Measurements from ENCODE around the gene KCNMB1. TPM values are rescaled to one million over a fixed set of nuclear protein-coding genes. Genes with fewer than 3 reads are reported as not detected.
A peak's percentile ranks its signal among the peaks of the same experiment; 100 is the strongest.

Gene KCNMB1
- total RNA-seq, 1 donor from 2014 or later = 4.9 TPM

DNA sequence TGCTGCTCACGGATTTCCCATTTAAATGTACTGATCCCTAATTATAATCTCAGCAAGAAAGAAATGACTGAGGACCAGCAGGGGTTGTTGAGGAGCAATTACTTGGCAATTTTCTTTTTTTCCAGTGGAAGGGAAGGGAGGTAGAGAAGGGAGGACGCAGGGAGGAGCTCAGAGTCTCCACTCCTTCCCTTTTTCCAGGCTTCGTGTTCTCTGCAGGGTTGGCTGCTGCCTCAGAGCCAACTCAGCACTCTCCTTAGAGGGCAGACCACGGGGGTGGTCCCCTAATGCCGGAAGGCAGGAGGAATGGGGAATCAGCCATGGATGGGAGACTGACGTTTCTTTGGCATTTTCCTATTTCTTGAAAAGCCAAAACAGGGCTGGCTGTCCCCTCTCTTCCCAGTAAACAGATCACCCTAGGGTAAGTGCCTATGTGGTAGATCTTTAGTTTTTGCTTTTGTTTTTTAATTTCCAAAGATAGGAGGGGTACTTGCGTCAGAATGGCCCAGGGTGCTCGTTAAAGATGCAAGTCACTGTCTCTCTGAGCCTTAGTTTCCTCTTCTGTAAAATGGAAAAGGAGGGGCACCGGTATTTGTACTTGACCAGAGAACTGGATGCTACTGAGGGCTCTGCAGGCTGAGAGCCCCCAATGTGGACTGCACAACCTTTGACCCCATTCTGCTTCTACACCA is 52.0 kb downstream of the KCNMB1 start:
- Histone ChIP-seq H3K36me3 (no peaks in the 10 kb centered on the region), H3K4me1 (peaks cover 8% of the 10 kb centered on the region), H3K27ac (no peak overlapping the region), H3K4me3 (no peak overlapping the region), H3K27me3 (no peaks in the 10 kb centered on the region), H3K9me3 (no peaks in the 10 kb centered on the region)
- TF ChIP-seq POLR2A (IDR thresholded peaks at IDR 0.05) (no peak), POLR2AphosphoS5 (IDR thresholded peaks at IDR 0.05; ENCODE audit: insufficient read depth in 1 of 2, low read depth in 1 of 2) (no peak)
- TF ChIP-seq, protein P1, sequence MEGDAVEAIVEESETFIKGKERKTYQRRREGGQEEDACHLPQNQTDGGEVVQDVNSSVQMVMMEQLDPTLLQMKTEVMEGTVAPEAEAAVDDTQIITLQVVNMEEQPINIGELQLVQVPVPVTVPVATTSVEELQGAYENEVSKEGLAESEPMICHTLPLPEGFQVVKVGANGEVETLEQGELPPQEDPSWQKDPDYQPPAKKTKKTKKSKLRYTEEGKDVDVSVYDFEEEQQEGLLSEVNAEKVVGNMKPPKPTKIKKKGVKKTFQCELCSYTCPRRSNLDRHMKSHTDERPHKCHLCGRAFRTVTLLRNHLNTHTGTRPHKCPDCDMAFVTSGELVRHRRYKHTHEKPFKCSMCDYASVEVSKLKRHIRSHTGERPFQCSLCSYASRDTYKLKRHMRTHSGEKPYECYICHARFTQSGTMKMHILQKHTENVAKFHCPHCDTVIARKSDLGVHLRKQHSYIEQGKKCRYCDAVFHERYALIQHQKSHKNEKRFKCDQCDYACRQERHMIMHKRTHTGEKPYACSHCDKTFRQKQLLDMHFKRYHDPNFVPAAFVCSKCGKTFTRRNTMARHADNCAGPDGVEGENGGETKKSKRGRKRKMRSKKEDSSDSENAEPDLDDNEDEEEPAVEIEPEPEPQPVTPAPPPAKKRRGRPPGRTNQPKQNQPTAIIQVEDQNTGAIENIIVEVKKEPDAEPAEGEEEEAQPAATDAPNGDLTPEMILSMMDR (IDR thresholded peaks at IDR 0.05) = no peak
- no peak for DNase-seq (ENCODE audit: extremely low spot score in 2 of 2)
- intact Hi-C loops (cut with DNase I) = no loop called here

DNA sequence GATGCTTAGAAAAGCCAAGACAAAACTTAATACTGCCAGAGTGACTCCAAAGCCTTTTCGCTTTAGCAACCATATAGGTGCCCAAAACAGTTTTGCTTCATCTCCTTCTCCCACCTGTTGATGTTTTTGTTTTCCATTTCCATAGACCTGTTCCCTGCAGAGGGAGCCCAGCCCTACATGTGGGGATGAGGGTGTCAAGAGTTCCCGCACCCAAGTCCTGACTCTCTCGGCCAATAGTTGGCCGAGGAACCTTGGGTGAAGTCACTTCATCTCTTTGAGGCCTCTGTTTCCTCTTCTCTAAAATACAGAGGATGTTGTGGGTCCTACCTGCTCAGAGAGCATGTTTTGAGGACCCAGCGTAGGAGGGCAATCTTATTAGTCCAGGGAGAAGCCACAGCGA is 53.1 kb downstream of the KCNMB1 start:
- H3K36me3 ChIP-seq = no peaks in the 10 kb centered on the region
- no peaks in the 10 kb centered on the region for H3K27me3 ChIP-seq
- peaks cover 19% of the 10 kb centered on the region for H3K4me1 ChIP-seq
- H3K4me3 ChIP-seq = no peak overlapping the region
- TF ChIP-seq POLR2A (IDR thresholded peaks at IDR 0.05) (no peak), POLR2AphosphoS5 (IDR thresholded peaks at IDR 0.05; ENCODE audit: insufficient read depth in 1 of 2, low read depth in 1 of 2) (no peak)
- TF ChIP-seq, protein P1 (IDR thresholded peaks at IDR 0.05) = no peak
- no peak for DNase-seq (ENCODE audit: extremely low spot score in 2 of 2)
- no peaks in the 10 kb centered on the region for H3K9me3 ChIP-seq
- intact Hi-C loops (cut with DNase I) = no loop called here
- H3K27ac ChIP-seq = no peak overlapping the region

DNA sequence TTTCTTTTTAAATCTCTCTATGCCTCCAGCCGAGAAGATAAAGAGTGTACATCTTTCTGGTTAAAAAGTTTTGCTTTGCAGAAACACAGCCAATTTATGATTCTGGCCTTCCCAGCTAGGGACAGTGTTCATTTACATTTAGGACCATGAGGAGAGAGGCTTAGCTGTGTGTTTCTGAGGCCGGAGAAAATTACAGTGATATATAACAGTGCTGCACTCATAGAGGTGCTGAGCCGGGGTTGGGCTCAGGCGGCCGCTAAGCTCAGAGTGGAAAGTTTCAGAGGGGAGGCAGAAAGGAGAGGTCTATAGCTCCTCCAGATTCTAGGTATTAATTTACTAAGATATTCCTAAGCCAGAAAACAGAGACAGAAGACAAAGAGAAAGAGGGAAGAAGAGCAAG is 54.5 kb downstream of the KCNMB1 start:
- H3K36me3 ChIP-seq = no peaks in the 10 kb centered on the region
- H3K27ac ChIP-seq = no peak overlapping the region
- no peak overlapping the region for H3K4me3 ChIP-seq
- DNase-seq (ENCODE audit: extremely low spot score in 2 of 2) = no peak
- peaks cover 26% of the 10 kb centered on the region for H3K4me1 ChIP-seq
- H3K9me3 ChIP-seq = no peaks in the 10 kb centered on the region
- no peaks in the 10 kb centered on the region for H3K27me3 ChIP-seq
- intact Hi-C loops (cut with DNase I) = no loop called here
- TF ChIP-seq, protein P1 (IDR thresholded peaks at IDR 0.05) = no peak
- no peak for TF ChIP-seq POLR2AphosphoS5 (IDR thresholded peaks at IDR 0.05; ENCODE audit: insufficient read depth in 1 of 2, low read depth in 1 of 2)
- no peak for TF ChIP-seq POLR2A (IDR thresholded peaks at IDR 0.05)

DNA sequence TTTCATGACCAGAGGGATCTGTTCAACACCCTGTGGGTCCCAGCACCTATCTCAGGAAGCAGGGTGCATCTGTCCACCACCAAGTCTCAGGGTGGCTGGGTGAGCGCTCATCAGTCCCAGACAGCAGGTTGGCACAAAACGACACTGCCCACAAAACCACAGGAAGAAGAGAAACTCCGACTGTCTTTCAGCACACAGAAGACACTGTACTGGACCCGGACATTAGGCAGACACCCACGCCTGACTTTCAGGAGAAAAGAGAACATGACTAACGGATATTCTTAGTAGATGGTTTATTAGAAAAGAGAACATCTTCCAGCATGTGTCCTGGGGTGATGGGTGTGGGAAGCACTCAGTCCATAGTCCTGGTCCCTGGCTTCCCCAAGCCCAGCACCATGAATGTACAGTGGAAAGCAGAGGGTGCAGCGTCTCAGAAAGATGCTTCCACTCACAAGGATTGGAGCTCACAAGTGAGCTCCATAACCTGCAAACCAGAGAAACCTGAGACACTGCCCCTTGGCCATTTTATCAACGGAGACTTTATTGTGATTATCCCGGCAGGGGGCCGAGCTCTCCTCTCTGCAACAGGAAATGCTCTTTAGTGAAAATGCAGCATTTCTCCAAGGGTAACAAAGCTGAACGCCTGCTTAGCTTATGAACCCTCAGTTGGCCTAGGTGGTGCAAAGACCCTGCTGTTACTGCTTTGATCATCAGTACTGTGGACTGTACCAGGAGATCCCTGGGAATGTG is 55.8 kb downstream of the KCNMB1 start:
- peaks cover 26% of the 10 kb centered on the region for H3K4me1 ChIP-seq
- no peaks in the 10 kb centered on the region for H3K27me3 ChIP-seq
- DNase-seq (ENCODE audit: extremely low spot score in 2 of 2) = no peak
- no peaks in the 10 kb centered on the region for H3K36me3 ChIP-seq
- H3K27ac ChIP-seq = peak overlapping the region; percentile 83
- H3K4me3 ChIP-seq = no peak overlapping the region
- intact Hi-C loops (cut with DNase I) = no loop called here
- no peaks in the 10 kb centered on the region for H3K9me3 ChIP-seq
- TF ChIP-seq, protein P1 (IDR thresholded peaks at IDR 0.05) = no peak
- TF ChIP-seq POLR2AphosphoS5 (IDR thresholded peaks at IDR 0.05; ENCODE audit: insufficient read depth in 1 of 2, low read depth in 1 of 2) (no peak), POLR2A (IDR thresholded peaks at IDR 0.05) (no peak)

DNA sequence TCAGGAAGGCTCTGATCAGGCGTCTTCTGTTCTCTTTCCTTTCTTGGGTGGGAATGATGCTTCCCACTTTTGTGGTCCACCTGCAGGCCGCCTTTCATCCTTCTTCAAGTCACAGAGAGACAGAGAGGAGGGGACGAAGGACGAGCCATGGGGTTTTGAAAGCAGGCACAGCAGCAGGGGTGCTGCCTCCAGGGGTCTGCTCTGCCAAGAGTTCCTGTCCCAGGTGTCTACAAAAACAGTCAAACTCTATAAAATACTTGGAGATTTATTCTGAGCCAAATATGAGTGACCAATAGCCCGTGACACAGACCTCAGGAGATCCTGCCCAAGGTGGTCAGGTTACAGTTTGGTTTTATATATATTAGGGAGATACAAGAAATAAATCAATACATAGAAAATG is 57.1 kb downstream of the KCNMB1 start:
- no peaks in the 10 kb centered on the region for H3K36me3 ChIP-seq
- peaks cover 26% of the 10 kb centered on the region for H3K4me1 ChIP-seq
- DNase-seq (ENCODE audit: extremely low spot score in 2 of 2) = no peak
- H3K27ac ChIP-seq = peak overlapping the region; percentile 83
- TF ChIP-seq POLR2AphosphoS5 (IDR thresholded peaks at IDR 0.05; ENCODE audit: insufficient read depth in 1 of 2, low read depth in 1 of 2) = no peak
- H3K9me3 ChIP-seq = no peaks in the 10 kb centered on the region
- no peak overlapping the region for H3K4me3 ChIP-seq
- no peaks in the 10 kb centered on the region for H3K27me3 ChIP-seq
- intact Hi-C loops (cut with DNase I) = no loop called here
